Activated T-helper 1 cell treated with anti-CD3 and anti-CD28 coated beads, Interleukin-12 subunit alpha, Interleukin-12 subunit beta, Interleukin-2, Interleukin-4 antibody, amounts not matched to agents 30 ng/mL and 10 ng/mL and 1 ng/mL, durations not matched to agents 14 hours and 24 hours and 36 hours (primary cell): Measurements from ENCODE around the gene NBAS. TPM values are rescaled to one million over a fixed set of nuclear protein-coding genes. Genes with fewer than 3 reads are reported as not detected.
"Not testable (repeated sequence)": the region's sequence is repeated elsewhere in the genome, so short reads cannot be mapped to it uniquely, and the experiment has no call there.

ENCODE experiments used
- DNase-seq: peaks from one replicate; pipeline ENCODE4 v3.0.0; 2021; ENCODE audit warnings: low spot score
- H3K27ac Mint-ChIP-seq: one replicate; pipeline ENCODE4 v1.8.0; 2021; ENCODE audit warnings: mild to moderate bottlenecking, mixed read lengths
- H3K27me3 Mint-ChIP-seq: one replicate; pipeline ENCODE4 v1.8.0; 2022; ENCODE audit warnings: mild to moderate bottlenecking, moderate library complexity, mixed read lengths; ENCODE audit not compliant: insufficient read depth
- H3K36me3 Mint-ChIP-seq: one replicate; pipeline ENCODE4 v1.8.0; 2021; ENCODE audit warnings: low read depth, mixed read lengths
- H3K4me1 Mint-ChIP-seq: one replicate; pipeline ENCODE4 v1.8.0; 2021; ENCODE audit warnings: low read depth, mixed read lengths
- H3K4me3 Mint-ChIP-seq: one replicate; pipeline ENCODE4 v1.8.0; 2021; ENCODE audit warnings: mild to moderate bottlenecking, moderate library complexity, mixed read lengths
- H3K9me3 Mint-ChIP-seq: one replicate; pipeline ENCODE4 v1.8.0; 2021; ENCODE audit warnings: mixed read lengths
- intact Hi-C: fragments of 100-400 bp; cut with micrococcal nuclease; formaldehyde crosslinking; loops from one replicate; pipeline ENCODE4 v1.15.1; 2024
- total RNA-seq: library from RNA; stranded (reverse); gene quantifications from 2 replicates; pipeline ENCODE4 v1.2.3, GENCODE V29; 2022

The NBAS gene
- total RNA-seq, 1 donor from 2014 or later = 33.6 TPM

- intact Hi-C loops = no loop called here
- no peaks in the 10 kb centered on the region for H3K36me3 Mint-ChIP-seq
- H3K9me3 Mint-ChIP-seq = no peaks in the 10 kb centered on the region
- no peak overlapping the region for H3K27ac Mint-ChIP-seq
- no peak overlapping the region for H3K4me3 Mint-ChIP-seq
- H3K27me3 Mint-ChIP-seq = no peaks in the 10 kb centered on the region
- no peak for DNase-seq
- no peaks in the 10 kb centered on the region for H3K4me1 Mint-ChIP-seq
These were observed 135.4 kb downstream of the NBAS start for GRCh38 chr2:15425712-15426111.

DNA sequence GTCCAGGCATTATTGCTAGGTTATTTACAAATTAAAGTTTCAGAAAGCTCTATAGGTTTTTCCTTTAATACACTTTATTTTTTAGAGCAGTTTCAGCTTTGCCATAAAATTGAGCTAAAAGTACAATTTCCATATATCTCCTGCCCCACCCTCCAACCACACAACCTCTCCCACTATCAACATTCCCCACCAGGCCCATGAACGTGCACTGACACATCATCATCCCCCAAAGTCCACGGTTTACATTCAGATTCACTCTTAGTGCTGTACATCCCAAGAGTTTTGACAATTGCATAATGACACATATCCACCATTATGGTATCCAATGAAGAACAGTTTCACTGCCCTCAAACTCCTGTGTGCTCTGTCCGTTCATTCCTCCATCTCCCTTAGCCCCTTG, 139.4 kb downstream of the NBAS start:
- H3K4me3 Mint-ChIP-seq = no peak overlapping the region
- H3K9me3 Mint-ChIP-seq = no peaks in the 10 kb centered on the region
- peaks cover 4% of the 10 kb centered on the region for H3K36me3 Mint-ChIP-seq
- intact Hi-C loops = no loop called here
- no peaks in the 10 kb centered on the region for H3K4me1 Mint-ChIP-seq
- no peak overlapping the region for H3K27ac Mint-ChIP-seq
- no peak for DNase-seq
- no peaks in the 10 kb centered on the region for H3K27me3 Mint-ChIP-seq

- no peak for DNase-seq
- intact Hi-C loops = no loop called here
- H3K27me3 Mint-ChIP-seq = no peaks in the 10 kb centered on the region
- peaks cover 26% of the 10 kb centered on the region for H3K36me3 Mint-ChIP-seq
- no peaks in the 10 kb centered on the region for H3K9me3 Mint-ChIP-seq
- H3K4me1 Mint-ChIP-seq = no peaks in the 10 kb centered on the region
- no peak overlapping the region for H3K27ac Mint-ChIP-seq
- H3K4me3 Mint-ChIP-seq = no peak overlapping the region
These were observed 145.4 kb downstream of the NBAS start for GRCh38 chr2:15415748-15416147.

GRCh38 chr2:15412779-15413178, 148.4 kb downstream of the NBAS start:
- DNase-seq = no peak
- peaks cover 22% of the 10 kb centered on the region for H3K36me3 Mint-ChIP-seq
- no peaks in the 10 kb centered on the region for H3K4me1 Mint-ChIP-seq
- no peaks in the 10 kb centered on the region for H3K9me3 Mint-ChIP-seq
- intact Hi-C loops = no loop called here
- no peak overlapping the region for H3K4me3 Mint-ChIP-seq
- H3K27me3 Mint-ChIP-seq = no peaks in the 10 kb centered on the region
- no peak overlapping the region for H3K27ac Mint-ChIP-seq

DNA sequence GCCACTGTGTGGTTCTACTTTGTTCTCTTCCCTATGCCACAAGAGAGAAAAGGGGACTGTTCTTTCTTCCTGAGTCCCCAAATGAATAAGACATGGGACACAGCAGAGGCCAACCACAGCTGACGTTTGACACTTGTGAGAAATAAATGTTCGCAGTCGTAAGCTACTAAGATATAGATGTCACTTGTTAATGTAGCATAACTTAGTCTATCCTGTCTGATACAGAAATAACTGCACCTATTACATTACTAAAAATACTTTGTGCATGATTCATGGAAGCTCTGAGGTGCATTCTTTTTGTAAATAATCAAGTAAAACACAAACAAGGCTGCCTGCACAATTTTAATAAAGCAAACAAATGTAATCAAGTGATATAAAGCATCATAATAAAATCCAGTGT, 148.8 kb downstream of the NBAS start:
- Mint-ChIP-seq H3K27ac (no peak overlapping the region), H3K27me3 (no peaks in the 10 kb centered on the region), H3K36me3 (peaks cover 22% of the 10 kb centered on the region), H3K4me3 (no peak overlapping the region), H3K9me3 (no peaks in the 10 kb centered on the region), H3K4me1 (no peaks in the 10 kb centered on the region)
- intact Hi-C loops = no loop called here
- no peak for DNase-seq

DNA sequence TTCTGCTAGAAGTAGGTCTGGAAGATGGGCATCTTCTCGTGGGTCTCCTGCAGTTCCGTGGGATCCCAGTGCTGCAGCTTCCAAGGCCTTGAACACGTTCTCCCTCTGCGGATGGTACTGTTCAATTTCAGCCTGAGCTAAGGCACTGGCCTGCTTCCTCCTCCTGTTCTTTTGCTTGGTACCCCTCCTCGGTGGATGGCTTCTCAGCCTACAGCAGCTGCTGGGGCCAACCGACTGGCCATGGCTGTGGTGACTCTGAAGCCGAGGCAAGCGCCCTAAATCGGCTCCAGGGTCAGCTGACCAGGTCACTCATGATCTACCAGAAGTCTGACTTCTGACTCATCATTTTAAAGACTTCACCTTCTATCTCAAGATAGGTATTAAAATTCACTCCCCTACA, 150.2 kb downstream of the NBAS start:
- Mint-ChIP-seq H3K36me3 (peaks cover 18% of the 10 kb centered on the region), H3K4me3 (no peak overlapping the region), H3K4me1 (no peaks in the 10 kb centered on the region), H3K27me3 (no peaks in the 10 kb centered on the region), H3K27ac (no peak overlapping the region), H3K9me3 (no peaks in the 10 kb centered on the region)
- DNase-seq = no peak
- intact Hi-C loops = no loop called here

- no peaks in the 10 kb centered on the region for H3K27me3 Mint-ChIP-seq
- H3K9me3 Mint-ChIP-seq = no peaks in the 10 kb centered on the region
- no peak overlapping the region for H3K4me3 Mint-ChIP-seq
- H3K27ac Mint-ChIP-seq = no peak overlapping the region
- peaks cover 16% of the 10 kb centered on the region for H3K36me3 Mint-ChIP-seq
- intact Hi-C loops = no loop called here
- no peaks in the 10 kb centered on the region for H3K4me1 Mint-ChIP-seq
- no peak for DNase-seq
These were observed 152.4 kb downstream of the NBAS start for GRCh38 chr2:15408759-15409158.

DNA sequence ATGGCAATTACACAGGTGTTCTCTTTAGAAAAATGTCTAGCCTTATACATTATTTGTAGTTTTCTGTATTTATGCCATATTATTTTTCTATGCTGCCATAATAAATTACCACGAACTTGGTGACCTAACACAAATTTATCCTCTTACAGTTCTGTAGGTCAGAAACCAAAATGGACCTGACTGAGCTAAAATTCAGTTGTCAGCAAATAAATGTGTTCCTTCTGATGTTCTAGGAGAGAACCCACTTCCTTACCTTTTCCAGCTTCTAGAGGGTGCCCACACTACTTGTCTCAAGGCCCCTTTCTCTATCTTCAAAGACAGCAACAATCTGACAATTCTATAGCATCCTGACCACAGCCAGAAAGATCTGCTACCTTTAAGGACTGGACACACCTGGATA, 153.5 kb downstream of the NBAS start:
- intact Hi-C loops = no loop called here
- no peak overlapping the region for H3K4me3 Mint-ChIP-seq

DNA sequence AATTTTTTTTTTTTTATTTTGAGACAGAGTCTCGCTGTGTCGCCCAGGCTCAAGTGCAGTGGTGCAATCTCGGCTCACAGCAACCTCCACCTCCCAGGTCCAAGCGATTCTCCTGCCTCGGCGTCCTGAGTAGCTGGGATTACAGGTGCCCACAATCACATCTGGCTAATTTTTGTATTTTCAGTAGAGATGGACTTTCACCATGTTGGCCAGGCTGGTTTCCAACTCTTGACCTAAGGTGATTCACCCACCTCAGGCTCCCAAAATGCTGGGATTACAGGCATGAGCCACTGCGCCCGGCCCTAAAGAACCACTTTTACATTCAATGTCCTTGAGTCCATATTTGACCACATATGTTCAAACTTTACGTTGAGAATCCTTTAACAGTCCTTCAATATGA, 156.6 kb downstream of the NBAS start:
- H3K9me3 Mint-ChIP-seq, H3K27ac Mint-ChIP-seq, H3K4me1 Mint-ChIP-seq, intact Hi-C loops, H3K36me3 Mint-ChIP-seq, H3K27me3 Mint-ChIP-seq, DNase-seq, H3K4me3 Mint-ChIP-seq: not testable (repeated sequence)

More for the DNA sequence above, 153.5 kb downstream of the NBAS start:
- no peaks in the 10 kb centered on the region for H3K9me3 Mint-ChIP-seq
- peaks cover 9% of the 10 kb centered on the region for H3K36me3 Mint-ChIP-seq
- H3K4me1 Mint-ChIP-seq = no peaks in the 10 kb centered on the region
- H3K27me3 Mint-ChIP-seq = no peaks in the 10 kb centered on the region
- H3K27ac Mint-ChIP-seq = no peak overlapping the region
- DNase-seq = no peak

- Mint-ChIP-seq H3K27ac (no peak overlapping the region), H3K36me3 (peaks cover 9% of the 10 kb centered on the region), H3K4me1 (no peaks in the 10 kb centered on the region), H3K9me3 (no peaks in the 10 kb centered on the region), H3K4me3 (no peak overlapping the region), H3K27me3 (no peaks in the 10 kb centered on the region)
- no peak for DNase-seq
- intact Hi-C loops = no loop called here
These were observed 160.8 kb downstream of the NBAS start for GRCh38 chr2:15400240-15400826.

DNA sequence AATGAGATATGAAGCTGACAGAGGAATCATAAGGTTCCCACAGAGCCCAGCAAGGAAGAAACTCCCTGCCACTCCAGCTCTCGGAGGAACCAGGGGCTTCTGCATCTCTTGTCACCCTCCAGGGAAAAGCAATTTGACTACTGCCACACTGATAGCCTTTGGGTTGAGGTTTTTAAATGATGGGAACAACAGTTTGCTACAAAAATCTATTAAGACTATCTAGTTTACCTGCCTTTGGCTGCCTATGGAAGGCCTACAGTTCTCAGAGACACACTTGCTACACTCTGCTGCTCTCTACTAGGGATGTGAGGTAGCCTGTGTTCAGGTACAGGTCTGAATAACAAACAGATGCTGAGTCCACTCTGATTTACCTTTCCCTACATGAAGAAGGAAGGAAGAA, 161.9 kb downstream of the NBAS start:
- intact Hi-C loops = no loop called here
- H3K9me3 Mint-ChIP-seq = no peaks in the 10 kb centered on the region
- H3K4me3 Mint-ChIP-seq = no peak overlapping the region
- peaks cover 9% of the 10 kb centered on the region for H3K36me3 Mint-ChIP-seq
- no peaks in the 10 kb centered on the region for H3K27me3 Mint-ChIP-seq
- no peak for DNase-seq
- H3K4me1 Mint-ChIP-seq = no peaks in the 10 kb centered on the region
- no peak overlapping the region for H3K27ac Mint-ChIP-seq

- peaks cover 4% of the 10 kb centered on the region for H3K9me3 Mint-ChIP-seq
These were observed 169.4 kb downstream of the NBAS start for GRCh38 chr2:15391751-15392150.

GRCh38 chr2:15389895-15390294, 171.2 kb downstream of the NBAS start:
- intact Hi-C loops = no loop called here
- no peak for DNase-seq
- no peaks in the 10 kb centered on the region for H3K27me3 Mint-ChIP-seq
- peaks cover 4% of the 10 kb centered on the region for H3K9me3 Mint-ChIP-seq
- H3K36me3 Mint-ChIP-seq = peaks cover 21% of the 10 kb centered on the region
- H3K27ac Mint-ChIP-seq = no peak overlapping the region
- H3K4me1 Mint-ChIP-seq = no peaks in the 10 kb centered on the region
- no peak overlapping the region for H3K4me3 Mint-ChIP-seq

More at GRCh38 chr2:15391751-15392150, 169.4 kb downstream of the NBAS start:
- no peaks in the 10 kb centered on the region for H3K4me1 Mint-ChIP-seq
- peaks cover 21% of the 10 kb centered on the region for H3K36me3 Mint-ChIP-seq
- no peak for DNase-seq
- H3K27ac Mint-ChIP-seq = no peak overlapping the region
- intact Hi-C loops = no loop called here
- H3K4me3 Mint-ChIP-seq = no peak overlapping the region
- H3K27me3 Mint-ChIP-seq = no peaks in the 10 kb centered on the region

DNA sequence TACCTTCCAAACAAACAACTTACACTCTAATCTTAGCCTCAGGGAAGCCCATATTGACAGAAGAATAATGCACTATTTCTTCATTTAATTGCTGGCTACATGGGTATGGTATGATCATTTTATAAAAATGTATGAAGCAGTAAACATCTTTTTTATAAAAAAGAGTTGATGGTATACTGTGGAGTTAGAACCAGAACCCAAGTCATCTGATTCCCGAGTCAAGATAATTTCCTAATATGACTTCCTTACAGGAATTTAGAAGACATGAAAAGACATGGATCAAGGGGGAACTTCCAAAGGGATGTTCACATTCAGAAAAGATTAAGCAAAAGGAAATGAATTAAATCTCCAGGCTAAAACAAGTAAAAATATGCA, 171.8 kb downstream of the NBAS start:
- Mint-ChIP-seq H3K27me3 (no peaks in the 10 kb centered on the region), H3K27ac (no peak overlapping the region), H3K4me3 (no peak overlapping the region), H3K9me3 (peaks cover 4% of the 10 kb centered on the region), H3K4me1 (no peaks in the 10 kb centered on the region), H3K36me3 (peaks cover 23% of the 10 kb centered on the region)
- no peak for DNase-seq
- intact Hi-C loops = no loop called here
